H1 (cell line): ENCODE measurements around the gene AGBL4. TPM values are rescaled to one million over a fixed set of nuclear protein-coding genes. Genes with fewer than 3 reads are reported as not detected.

Experiments
- ATF2 ChIP-seq: IDR thresholded peaks from 2 replicates; pipeline ENCODE4 v1.6.1; 2012; ENCODE audit warnings: low read length, inconsistent platforms
- BACH1 ChIP-seq: IDR thresholded peaks from 2 replicates; pipeline ENCODE4 v1.6.1; 2012; ENCODE audit warnings: low read length, improper control_type of control experiment
- CBX5 ChIP-seq: fragments of 300-800, 300-1000 bp; sonication (generic); IDR thresholded peaks from 2 replicates; pipeline ENCODE4 v1.7.1; 2016; ENCODE audit warnings: antibody characterized with exemption, low read length, low read depth
- CEBPB ChIP-seq: IDR thresholded peaks from 2 replicates; pipeline ENCODE4 v1.6.1; 2012; ENCODE audit warnings: low read depth, low read length
- CHD1 ChIP-seq: IDR thresholded peaks from 2 replicates; pipeline ENCODE4 v1.6.1; 2012; ENCODE audit warnings: low read depth, low read length, improper control_type of control experiment
- CHD2 ChIP-seq: IDR thresholded peaks from 2 replicates; pipeline ENCODE4 v1.6.1; 2012; ENCODE audit warnings: low read length, improper control_type of control experiment
- CTBP2 ChIP-seq: IDR thresholded peaks from 2 replicates; pipeline ENCODE4 v1.7.0; 2011; ENCODE audit warnings: borderline replicate concordance, mild to moderate bottlenecking, moderate library complexity, mixed read lengths, low read length; ENCODE audit not compliant: insufficient read depth, insufficient read length
- EGR1 ChIP-seq: IDR thresholded peaks from 2 replicates; pipeline ENCODE4 v1.6.1; 2011; ENCODE audit warnings: low read depth, low read length, borderline replicate concordance
- FOSL1 ChIP-seq: IDR thresholded peaks from 2 replicates; pipeline ENCODE4 v1.6.1; 2011; ENCODE audit warnings: mild to moderate bottlenecking, low read depth, low read length, moderate library complexity; ENCODE audit not compliant: insufficient read depth
- JUN ChIP-seq: IDR thresholded peaks from 2 replicates; pipeline ENCODE4 v1.6.1; 2011; ENCODE audit warnings: low read depth, mild to moderate bottlenecking, improper control_type of control experiment, low read length
- KDM4A ChIP-seq: IDR thresholded peaks from one replicate; pipeline ENCODE4 v1.7.1; 2012; ENCODE audit warnings: low read depth, mild to moderate bottlenecking, moderate library complexity, low read length, inconsistent platforms; ENCODE audit not compliant: severe bottlenecking
- KDM5A ChIP-seq: fragments of 200-600 bp; IDR thresholded peaks from 2 replicates; pipeline ENCODE4 v1.7.1; 2012; ENCODE audit warnings: mild to moderate bottlenecking, low read length, inconsistent platforms, mixed read lengths
- MAFK ChIP-seq: IDR thresholded peaks from 2 replicates; pipeline ENCODE4 v1.6.1; 2012; ENCODE audit warnings: low read depth, mild to moderate bottlenecking, improper control_type of control experiment, low read length
- MAX ChIP-seq: IDR thresholded peaks from 2 replicates; pipeline ENCODE4 v1.6.1; 2012; ENCODE audit warnings: inconsistent platforms
- NRF1 ChIP-seq: IDR thresholded peaks from 2 replicates; pipeline ENCODE4 v1.6.1; 2011; ENCODE audit warnings: mild to moderate bottlenecking, low read depth, low read length, improper control_type of control experiment
- POLR2A ChIP-seq, 2 experiments: IDR thresholded peaks; 1 replicate in 1 of 2; 2 replicates in 1 of 2; pipeline ENCODE4 v1.6.1; 2011; ENCODE audit warnings: low read depth in 2 of 2, low read length in 2 of 2, mild to moderate bottlenecking in 2 of 2; ENCODE audit errors: control extremely low read depth in 1 of 2
- RAD21 ChIP-seq, 2 experiments: IDR thresholded peaks in 1 of 2; conservative IDR thresholded peaks in 1 of 2; 2 replicates each; pipeline ENCODE4 v1.6.1; 2011; ENCODE audit warnings: low read depth in 2 of 2, low read length in 2 of 2, improper control_type of control experiment in 1 of 2, inconsistent platforms in 1 of 2, mild to moderate bottlenecking in 1 of 2, moderate library complexity in 1 of 2
- RFX5 ChIP-seq: IDR thresholded peaks from 2 replicates; pipeline ENCODE4 v1.6.1; 2011; ENCODE audit warnings: low read depth, low read length, improper control_type of control experiment, borderline replicate concordance
- RXRA ChIP-seq: IDR thresholded peaks from 2 replicates; pipeline ENCODE4 v1.6.1; 2011; ENCODE audit warnings: low read depth, mild to moderate bottlenecking, low read length, moderate library complexity; ENCODE audit not compliant: insufficient read depth
- SP1 ChIP-seq: IDR thresholded peaks from 2 replicates; pipeline ENCODE4 v1.6.1; 2011; ENCODE audit warnings: low read depth, low read length
- TEAD4 ChIP-seq: IDR thresholded peaks from 2 replicates; pipeline ENCODE4 v1.6.1; 2012; ENCODE audit warnings: low read depth, low read length, inconsistent platforms, mixed read lengths
- USF2 ChIP-seq: IDR thresholded peaks from 2 replicates; pipeline ENCODE4 v1.6.1; 2011; ENCODE audit warnings: low read length, improper control_type of control experiment
- polyA plus RNA-seq, 7 experiments: library from polyadenylated mRNA; depleted of rRNA in 3 of 7; stranded (reverse) in 5 of 7; unstranded in 2 of 7; fragments of >200 nt in 5 of 7; fragments of 200-250 nt in 2 of 7; gene quantifications; 1 replicate in 5 of 7; 2 replicates in 1 of 7; 4 replicates in 1 of 7; pipeline versions ENCODE4 v1.2.1 to v1.2.3, GENCODE V29; 2011 to 2013; ENCODE audit warnings: missing spikeins in 2 of 7, mixed read lengths in 2 of 7
- total RNA-seq: library from RNA; stranded (reverse); fragmentation: NEBNext Ultra II Directional; extraction: Animal tissue kit (Norgen Biotek cat#: 25700); gene quantifications from 2 replicates; pipeline ENCODE4 v1.2.1, GENCODE V29; 2021

Gene AGBL4
- total and polyA plus RNA-seq, 2 of the 8 experiments (the other 6 are each of a cell fraction or from before 2014, with no cell fraction given), result 0.41 to 0.45 TPM

GRCh38 chr1:50047916-50048694 is 24.4 kb upstream of the AGBL4 start (continued):
- peak; percentile 40 to 66; a peak in 3 of 4 replicates for TF ChIP-seq RAD21 (IDR thresholded peaks at IDR 0.05 in 1 of 2, conservative IDR thresholded peaks at IDR 0.05 in 1 of 2; ENCODE audit: low read depth in 2 of 2, low read length in 2 of 2)
- TF ChIP-seq FOSL1, result no peak
- TF ChIP-seq CBX5, result no peak
- no peak for TF ChIP-seq USF2
- no peak for TF ChIP-seq SP1
- no peak for TF ChIP-seq BACH1
- TF ChIP-seq ATF2, result no peak
- no peak for TF ChIP-seq JUN
- TF ChIP-seq CTBP2, result no peak
- TF ChIP-seq KDM4A, result peak; percentile 93
- TF ChIP-seq RXRA, result no peak
- peak; percentile 91 for TF ChIP-seq MAX
- TF ChIP-seq TEAD4, result no peak
- TF ChIP-seq POLR2A (IDR thresholded peaks at IDR 0.05; ENCODE audit: control extremely low read depth in 1 of 2, low read depth in 2 of 2, low read length in 2 of 2), result no peak; a peak in 1 of 3 replicates
- no peak for TF ChIP-seq EGR1
- no peak for TF ChIP-seq KDM5A
- no peak for TF ChIP-seq CHD2
- no peak for TF ChIP-seq MAFK
- TF ChIP-seq CEBPB, result no peak
- TF ChIP-seq CHD1, result no peak
- no peak for TF ChIP-seq NRF1
- TF ChIP-seq RFX5, result no peak
